Fibroblast of skin of right quadriceps (primary cell): ENCODE data around the gene DEPDC1B.
"Not testable (repeated sequence)": the region's sequence is repeated elsewhere in the genome, so short reads cannot be mapped to it uniquely, and the experiment has no call there.

Source experiments
- DNase-seq: peaks from one replicate; pipeline ENCODE4 v3.0.0-alpha.2; 2013

DEPDC1B gene

GRCh38 chr5:60690326-60690725 is 9.6 kb downstream of the DEPDC1B start:
- DNase-seq, result no peak

- no peak for DNase-seq
Observed at GRCh38 chr5:60688980-60689379, 11.0 kb downstream of the DEPDC1B start.

GRCh38 chr5:60687927-60688720 is 11.8 kb downstream of the DEPDC1B start:
- DNase-seq, result peak; percentile 25

- DNase-seq, result no peak
Observed at GRCh38 chr5:60686157-60686556, 13.8 kb downstream of the DEPDC1B start.

DNA sequence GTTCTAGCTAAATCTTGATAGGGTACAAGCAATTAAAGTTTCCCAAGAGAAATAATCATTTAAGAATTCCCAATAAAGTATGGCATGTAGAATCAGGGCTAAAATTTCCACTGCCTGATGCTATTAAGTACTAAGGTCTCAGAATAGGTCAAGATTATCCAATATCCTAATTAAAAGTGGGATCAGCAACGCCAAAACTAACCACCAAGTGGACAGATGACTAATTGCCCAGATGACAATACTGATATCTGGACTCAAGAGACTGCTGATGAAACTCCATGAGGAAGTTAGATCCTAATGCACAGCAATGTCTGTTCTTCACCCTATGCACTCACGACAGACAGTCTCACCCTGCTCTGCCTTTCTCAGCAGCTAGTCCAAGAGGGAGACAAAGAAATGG is 14.3 kb downstream of the DEPDC1B start:
- no peak for DNase-seq

DNA sequence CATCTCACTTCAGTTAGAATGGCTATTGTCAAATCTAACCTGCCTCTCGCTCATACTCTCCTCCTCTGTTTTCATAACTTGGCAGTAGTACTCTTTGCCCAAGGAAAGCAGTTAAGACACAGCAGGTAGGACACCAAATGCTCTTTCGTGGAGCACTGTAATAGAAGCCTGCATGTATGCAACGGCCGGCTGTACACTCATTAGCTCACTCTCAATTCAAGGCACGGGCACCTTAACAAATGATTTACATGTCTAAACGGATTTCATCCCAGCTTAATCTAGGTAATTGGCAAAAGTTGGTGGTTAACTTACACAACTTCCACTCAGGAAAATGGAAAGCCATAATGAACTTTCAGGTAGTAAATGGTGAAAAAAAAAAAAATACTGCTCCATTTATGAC is 14.9 kb downstream of the DEPDC1B start:
- no peak for DNase-seq

DNA sequence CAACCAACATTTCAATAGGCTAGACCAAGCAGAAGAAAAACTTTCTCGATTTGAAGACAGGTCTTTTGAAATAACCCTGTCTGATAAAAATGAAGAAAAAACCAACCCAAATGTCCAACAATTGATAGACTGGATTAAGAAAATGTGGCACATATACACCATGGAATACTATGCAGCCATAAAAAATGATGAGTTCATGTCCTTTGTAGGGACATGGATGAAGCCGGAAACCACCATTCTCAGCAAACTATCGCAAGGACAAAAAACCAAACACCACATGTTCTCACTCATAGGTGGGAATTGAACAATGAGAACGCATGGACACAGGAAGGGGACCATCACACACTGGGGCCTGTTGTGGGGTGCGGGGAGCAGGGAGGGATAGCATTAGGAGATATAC is 18.0 kb downstream of the DEPDC1B start:
- DNase-seq, result not testable (repeated sequence)

DNA sequence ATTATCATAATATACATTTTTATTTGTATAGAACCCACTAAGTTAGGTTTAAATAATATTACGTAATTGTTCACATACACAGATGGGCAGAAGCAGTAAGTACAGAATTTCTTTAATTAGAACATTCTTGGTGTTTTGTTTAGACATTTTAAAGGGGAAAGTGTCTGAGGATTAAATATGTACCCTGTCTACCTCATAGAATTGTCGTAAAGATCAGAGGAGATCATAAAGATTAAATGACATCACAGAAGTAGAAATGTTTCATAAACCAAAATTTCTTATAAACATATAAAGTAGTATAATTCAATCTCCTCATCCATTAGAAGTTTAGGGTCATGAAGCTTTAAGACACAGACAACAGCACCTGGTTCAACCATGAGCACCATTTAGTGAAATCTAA is 20.1 kb downstream of the DEPDC1B start:
- no peak for DNase-seq

DNA sequence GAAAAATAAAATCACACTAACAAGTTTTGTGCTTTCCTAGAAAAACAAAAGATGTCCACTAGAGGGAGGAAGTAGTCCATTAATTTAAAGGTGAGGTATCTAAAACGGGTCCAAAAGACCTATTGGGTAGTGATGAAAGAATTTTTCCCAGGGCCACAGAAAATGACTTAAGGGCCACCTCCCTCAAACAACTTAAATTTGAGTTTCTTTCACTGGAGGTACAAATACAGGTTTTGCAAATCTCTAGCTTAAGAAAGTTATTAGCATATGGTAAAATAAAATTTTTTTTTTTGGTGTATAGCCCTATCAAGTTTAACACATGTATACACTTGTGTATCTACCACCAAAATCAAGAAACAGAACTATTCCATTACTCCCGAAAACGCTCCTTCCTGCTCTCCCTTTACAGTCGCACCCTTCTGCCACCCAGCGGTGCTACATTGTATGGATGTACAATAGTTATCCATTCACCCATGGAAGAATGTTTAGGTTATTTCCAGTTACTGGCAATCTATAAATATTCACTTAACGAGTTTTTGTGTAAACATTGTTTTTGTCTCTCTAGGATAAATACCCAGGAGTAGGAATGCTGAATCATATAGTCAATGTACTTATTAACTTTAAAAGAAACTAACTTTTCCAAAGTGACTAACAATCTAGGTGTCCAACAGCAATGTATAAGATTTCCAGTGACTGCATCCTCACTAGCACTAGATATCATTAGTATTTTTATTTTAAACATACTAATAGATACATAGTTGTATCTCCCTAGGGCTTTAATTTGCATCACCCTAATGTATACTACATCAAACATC is 21.9 kb downstream of the DEPDC1B start:
- peak; percentile 44 for DNase-seq

- no peak for DNase-seq
Observed at GRCh38 chr5:60675286-60675685, 24.7 kb downstream of the DEPDC1B start.

GRCh38 chr5:60674251-60675069 is 25.5 kb downstream of the DEPDC1B start:
- DNase-seq, result peak; percentile 12

GRCh38 chr5:60673334-60673733 is 26.6 kb downstream of the DEPDC1B start:
- no peak for DNase-seq

DNA sequence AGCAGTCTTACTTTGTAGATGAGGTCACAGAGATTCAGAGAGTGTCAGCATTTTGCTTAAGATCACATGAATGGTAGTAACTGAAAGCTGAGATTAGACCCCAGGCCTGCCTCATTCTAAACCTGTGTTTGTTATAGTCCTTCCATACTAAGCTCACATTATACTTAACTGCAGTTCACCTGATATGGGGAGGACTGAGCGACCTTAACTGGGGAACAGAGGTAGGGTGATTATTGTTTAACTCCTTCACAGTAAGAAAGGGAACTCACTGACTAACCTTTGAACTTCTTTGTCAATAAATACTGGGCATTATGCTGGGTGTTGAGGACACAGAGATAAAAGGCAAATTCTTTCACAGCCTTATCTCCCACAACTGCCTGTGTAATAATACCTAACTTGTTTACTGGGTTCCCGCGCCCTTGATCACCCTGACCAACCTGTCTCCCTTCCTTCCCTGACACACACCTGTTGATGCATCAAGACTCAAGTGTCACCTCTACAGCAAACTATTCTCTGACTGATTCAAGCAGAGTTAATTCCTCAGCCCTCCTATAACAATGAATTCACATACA is 27.2 kb downstream of the DEPDC1B start:
- DNase-seq, result no peak

GRCh38 chr5:60671899-60672692 is 27.9 kb downstream of the DEPDC1B start:
- DNase-seq, result no peak

- DNase-seq, result no peak
Observed at GRCh38 chr5:60670749-60671148, 29.2 kb downstream of the DEPDC1B start.

DNA sequence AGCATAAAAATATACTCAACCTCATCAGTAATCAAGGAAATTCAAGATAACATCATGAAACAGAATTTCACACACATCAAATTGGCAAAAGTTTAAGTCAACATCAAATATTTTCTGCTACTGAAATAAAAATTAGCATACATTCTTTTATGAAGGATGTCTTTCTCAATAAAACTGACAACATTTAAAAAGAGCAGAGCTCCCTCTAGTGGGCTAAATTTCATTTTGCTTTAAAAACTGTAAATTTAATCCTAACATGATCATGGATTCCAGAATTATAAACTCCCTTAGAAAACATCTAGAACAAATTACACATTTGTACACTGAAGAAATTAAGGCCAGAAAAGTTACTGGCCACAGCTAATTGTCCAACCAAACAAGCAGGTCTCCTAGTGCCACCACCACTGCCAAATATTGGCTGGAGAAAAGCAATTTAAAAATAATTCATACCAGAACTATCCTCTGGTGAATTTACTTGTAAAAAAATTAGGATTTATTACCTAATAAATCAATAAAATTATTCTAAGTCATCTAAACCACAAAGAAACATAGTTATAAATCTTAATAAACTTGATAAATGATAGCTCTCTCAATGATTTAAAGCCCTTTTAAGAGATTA is 31.2 kb downstream of the DEPDC1B start:
- DNase-seq, result peak; percentile 28

- peak; percentile 77 for DNase-seq
Observed at GRCh38 chr5:60651872-60652620, 47.9 kb downstream of the DEPDC1B start.

- DNase-seq, result peak; percentile 47
Observed at GRCh38 chr5:60649288-60649917, 50.6 kb downstream of the DEPDC1B start.

DNA sequence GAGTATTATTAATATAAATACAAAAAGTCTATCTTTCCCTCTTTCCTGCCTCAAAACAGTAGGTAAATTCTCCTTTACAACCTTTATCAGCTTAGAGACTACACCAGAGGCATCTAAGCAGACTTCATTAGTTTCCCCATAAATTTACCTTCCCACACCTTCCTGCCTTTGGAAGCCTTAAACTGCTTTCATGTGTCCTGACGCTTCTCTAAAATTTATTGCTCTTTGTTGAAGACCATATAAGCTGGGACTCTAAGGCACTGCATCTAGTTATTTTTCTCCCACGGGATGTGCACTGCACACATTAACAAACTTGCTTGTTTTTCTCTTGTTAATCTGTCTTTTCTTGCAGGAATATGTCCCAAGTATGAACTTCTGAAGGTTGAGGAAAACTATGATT is 51.8 kb downstream of the DEPDC1B start:
- no peak for DNase-seq

- no peak for DNase-seq
Observed at GRCh38 chr5:60640901-60641300, 59.1 kb downstream of the DEPDC1B start.
